NCI-H2171 treated with DMSO at 0.1 percent for 48 hours (cell line): Measurements from ENCODE around the gene ANXA6.

Source experiments
- DNase-seq: peaks from one replicate; lab custom pipeline; 2025; lab: John Stamatoyannopoulos, UW

The ANXA6 gene

DNA sequence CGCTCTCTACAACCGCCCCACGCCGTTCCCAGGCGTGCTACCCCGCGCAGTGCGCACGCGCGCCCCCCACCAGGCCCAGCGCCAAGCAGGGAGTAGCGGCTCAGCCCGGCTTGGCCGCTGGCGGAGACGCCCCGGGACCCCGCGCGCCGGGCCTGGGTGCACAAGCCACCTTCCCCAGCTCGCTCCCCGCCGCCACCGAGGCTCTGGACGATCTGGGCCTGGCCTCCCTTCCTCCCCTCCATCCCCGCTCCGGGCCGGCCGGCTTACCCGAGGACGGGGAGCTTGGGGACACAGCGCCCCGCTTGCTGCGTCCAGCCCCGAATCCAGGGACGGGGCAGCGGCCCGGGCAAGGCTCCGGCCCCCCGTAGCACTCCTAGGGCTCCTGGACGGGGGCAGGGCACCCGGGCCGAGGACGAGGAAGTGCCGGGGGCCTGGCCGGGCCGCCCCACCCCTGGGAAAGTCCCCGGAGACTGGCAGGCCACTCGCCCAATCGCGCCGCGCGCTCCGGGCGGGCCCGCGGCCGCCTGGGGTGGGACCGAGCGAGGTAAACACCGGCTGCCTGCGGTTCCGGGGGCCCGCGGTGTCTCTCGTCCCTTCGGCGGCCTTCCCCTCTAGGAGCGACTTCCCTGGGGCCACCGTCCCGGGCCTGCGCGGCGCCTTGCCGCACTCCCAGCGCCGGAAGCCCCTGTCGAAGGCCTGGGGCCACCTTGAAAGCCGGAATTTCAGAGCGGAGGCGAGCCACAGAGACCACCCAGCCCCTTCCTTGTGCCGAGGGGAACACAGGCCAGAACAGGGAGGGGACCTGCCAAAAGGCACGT is 76.8 kb downstream of the ANXA6 start, which contains the start of gene TNIP1:
Gene TNIP1, minus strand, starts transcription at position 422 of the 818 bp plus-strand sequence. CDS start 15,939 bp downstream, outside the sequence.
- peak; percentile 49 for DNase-seq

DNA sequence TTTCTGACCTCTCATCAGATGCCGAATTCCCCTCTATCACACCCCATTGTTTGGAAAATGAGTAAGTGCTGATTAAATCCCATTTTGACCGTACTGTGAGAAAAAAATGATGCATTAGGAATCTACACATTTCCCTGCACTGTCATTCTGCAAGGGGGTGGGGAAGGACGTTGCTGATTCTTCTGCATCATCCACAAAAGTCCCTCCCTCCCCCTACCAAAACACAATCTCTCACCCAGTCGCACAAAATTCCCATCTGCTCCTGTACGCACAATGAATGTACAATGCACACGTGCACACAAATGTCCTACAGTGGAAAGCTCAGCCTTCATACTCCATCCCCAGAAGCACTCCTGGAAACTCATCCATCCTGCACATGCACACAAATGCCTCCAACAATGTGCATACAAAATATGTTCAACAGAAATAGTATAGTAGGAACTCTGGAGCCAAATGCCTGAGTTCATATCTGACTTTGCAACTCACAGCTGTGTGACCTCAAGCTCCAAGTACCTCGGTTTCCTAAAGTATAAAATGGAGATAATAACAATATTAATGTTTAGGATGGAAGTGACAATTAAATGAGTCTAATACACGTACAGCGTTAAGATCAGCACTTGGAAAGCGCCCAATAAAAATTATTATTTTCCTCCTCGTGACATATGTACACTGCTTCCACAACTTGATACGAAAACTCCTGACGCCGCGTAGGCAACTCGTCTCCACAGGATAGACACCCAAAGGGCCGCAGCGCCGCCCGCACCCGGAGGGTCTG is 77.6 kb downstream of the ANXA6 start:
- peak; percentile 16 for DNase-seq

DNA sequence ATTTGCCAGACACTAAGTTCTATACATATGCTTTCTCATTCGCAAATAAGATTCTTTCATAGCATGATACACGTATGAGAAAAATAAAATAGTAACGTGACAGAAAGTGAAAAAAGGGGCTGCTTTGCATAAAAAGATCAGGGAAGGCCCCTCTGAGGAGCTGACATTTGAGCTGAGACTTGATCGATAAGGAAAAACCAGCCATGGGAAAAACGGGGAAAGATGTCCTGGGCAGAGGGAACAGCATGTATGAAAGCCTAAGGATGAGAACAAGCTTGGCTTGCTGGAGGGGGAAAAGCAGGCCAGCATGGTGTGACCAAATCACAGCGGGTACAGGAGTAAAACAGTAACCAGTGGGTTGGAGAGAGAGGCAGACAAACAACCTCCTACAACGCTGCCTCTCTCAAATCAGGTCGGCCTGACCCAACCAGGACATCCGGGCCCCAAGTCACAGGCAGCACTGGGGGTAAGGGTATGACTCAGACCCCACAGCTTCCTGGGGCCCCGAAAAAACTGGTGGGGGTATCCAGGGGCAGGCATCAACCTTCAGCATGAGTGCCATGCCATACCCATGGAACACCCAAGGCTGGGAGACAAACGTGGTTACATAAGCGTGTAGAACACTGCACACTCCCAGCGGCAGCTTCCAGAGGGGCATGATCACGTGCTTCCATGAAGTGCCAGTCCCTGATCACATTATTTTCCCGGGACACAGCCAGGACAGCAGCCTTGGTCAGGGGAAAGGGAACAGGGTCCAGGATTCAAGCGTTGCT is 78.9 kb downstream of the ANXA6 start:
- DNase-seq: no peak

DNA sequence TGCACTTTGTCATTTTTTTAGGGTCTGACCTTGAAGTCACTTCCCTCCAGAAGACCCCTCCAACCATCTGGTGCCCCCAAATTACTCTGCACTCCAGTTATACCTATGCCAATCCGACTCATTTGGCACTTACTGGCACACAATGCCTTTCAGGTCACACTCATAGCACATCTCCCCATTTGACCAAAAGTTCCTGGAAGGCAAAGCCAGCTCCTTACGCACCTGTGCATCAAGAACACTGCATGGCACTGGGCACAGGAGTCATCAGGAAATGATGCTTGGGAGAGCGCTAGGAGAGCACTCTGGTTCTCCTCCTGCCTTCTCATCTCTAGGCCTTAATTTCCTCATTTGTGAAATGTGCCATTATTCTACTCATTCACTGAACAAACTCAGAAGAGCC is 79.6 kb downstream of the ANXA6 start:
- no peak for DNase-seq

- no peak for DNase-seq
These were observed 80.2 kb downstream of the ANXA6 start for GRCh38 chr5:151077419-151077818.

- DNase-seq: no peak
These were observed 81.0 kb downstream of the ANXA6 start for GRCh38 chr5:151076616-151077015.

- DNase-seq: no peak
These were observed 81.8 kb downstream of the ANXA6 start for GRCh38 chr5:151075698-151076331.

- DNase-seq: no peak
These were observed 83.0 kb downstream of the ANXA6 start for GRCh38 chr5:151074557-151074956.

DNA sequence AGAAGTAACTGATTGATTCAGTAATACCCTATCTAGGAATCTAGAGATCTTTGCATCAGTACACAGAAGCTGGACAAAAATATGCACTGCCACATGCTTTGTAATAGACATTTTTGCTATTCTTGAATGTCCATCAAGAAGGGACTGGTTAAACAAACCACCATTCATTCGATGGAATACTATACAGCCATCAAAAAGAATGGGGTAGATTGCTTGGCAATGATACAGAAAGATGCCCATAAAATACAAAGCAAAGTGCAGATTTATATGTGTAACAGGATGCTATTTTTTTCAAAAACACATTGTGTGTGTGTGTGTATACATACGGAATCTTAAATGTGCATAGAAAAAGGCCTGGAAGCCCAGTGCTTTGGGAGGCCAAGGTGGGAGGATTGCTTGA is 84.3 kb downstream of the ANXA6 start:
- DNase-seq: no peak

- no peak for DNase-seq
These were observed 85.0 kb downstream of the ANXA6 start for GRCh38 chr5:151072630-151073025.

GRCh38 chr5:151071848-151072629 is 85.5 kb downstream of the ANXA6 start:
- DNase-seq: no peak

DNA sequence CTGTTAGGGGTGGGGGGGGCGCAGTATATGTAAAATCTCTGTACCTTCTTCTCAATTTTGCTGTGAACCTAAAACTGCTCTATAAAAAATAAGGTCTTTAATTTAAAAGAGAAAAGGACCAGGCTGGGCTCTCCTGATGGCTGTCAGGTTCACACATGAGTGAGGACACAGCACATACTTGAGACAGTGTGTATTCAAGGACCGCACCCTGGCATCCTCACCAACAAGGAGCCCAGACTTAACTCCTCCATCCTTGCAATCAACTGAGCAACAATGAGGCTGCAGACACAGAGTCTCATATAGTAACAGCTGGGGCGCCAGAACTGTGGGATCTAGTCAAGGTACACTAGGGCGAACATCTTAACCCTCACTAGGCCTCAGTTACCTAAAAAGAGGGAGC is 86.6 kb downstream of the ANXA6 start:
- no peak for DNase-seq

GRCh38 chr5:151070449-151070848 is 87.1 kb downstream of the ANXA6 start:
- DNase-seq: no peak

DNA sequence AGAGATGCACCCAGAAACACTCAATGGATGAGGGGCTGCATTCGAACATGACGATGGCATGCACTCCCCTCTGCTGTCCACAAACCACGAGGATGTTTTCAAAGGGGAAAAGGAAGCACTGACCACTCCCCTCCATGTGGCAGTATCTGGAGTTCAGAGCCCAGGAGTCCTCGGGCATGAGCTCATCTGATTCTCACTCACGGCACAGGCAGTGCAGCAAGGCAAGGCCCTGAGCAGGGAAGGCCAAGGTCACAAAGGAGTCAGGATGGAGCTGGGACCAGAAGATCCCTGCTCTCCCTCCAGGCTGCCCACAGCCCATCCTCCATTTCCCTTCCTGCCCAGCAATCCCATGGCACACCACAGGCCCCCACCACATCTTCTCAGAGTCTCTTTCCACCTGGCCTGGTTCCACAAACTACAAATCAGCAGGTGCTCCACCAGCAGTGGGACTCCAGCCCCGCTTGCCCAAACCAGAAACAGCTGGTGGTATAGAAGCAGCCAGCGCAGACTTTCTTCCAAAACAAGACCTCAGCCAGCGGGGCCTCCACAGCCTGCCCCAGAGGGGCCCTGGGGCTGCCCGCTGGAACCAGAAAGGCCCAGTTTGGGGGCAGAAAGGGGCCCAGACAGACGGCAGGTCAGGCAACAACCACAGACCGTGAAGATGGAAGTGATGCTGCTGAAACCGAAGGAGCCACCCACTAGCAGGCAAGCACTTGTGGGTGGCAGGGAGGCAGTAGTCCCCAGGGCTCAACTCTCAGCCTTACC is 89.0 kb downstream of the ANXA6 start:
- no peak for DNase-seq

- DNase-seq: no peak
These were observed 89.7 kb downstream of the ANXA6 start for GRCh38 chr5:151067632-151068432.

- no peak for DNase-seq
These were observed 90.7 kb downstream of the ANXA6 start for GRCh38 chr5:151066920-151067319.

DNA sequence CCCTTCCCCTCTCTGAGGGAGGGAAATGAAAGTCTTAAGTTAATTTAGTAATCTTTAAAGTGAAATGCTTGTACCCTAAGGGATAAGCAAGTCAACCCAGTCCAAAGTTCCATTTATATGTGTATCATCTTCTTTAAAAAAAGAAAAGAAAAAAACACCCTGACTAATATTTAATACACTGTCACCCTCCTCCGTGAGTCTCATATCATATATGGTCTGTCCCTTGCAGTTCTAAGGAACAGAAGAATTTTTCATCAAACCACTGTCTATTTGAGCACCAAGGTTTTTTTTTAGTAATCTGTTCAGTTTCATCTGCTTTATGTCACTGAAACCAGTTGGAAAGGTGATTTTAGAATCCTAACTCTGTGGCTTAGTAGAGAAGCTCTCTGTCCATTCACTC is 92.0 kb downstream of the ANXA6 start:
- no peak for DNase-seq

GRCh38 chr5:151064916-151065499 is 92.6 kb downstream of the ANXA6 start:
- no peak for DNase-seq
